ENCODE results near the gene MICU1.

The MICU1 gene

GRCh38 chr10:72630144-72630543, 4.3 kb upstream of the MICU1 start:
- in situ Hi-C loops (cut with HindIII; ENCODE audit: low sequenced_read_pairs), result no loop called here
- TF ChIP-seq, protein P1, sequence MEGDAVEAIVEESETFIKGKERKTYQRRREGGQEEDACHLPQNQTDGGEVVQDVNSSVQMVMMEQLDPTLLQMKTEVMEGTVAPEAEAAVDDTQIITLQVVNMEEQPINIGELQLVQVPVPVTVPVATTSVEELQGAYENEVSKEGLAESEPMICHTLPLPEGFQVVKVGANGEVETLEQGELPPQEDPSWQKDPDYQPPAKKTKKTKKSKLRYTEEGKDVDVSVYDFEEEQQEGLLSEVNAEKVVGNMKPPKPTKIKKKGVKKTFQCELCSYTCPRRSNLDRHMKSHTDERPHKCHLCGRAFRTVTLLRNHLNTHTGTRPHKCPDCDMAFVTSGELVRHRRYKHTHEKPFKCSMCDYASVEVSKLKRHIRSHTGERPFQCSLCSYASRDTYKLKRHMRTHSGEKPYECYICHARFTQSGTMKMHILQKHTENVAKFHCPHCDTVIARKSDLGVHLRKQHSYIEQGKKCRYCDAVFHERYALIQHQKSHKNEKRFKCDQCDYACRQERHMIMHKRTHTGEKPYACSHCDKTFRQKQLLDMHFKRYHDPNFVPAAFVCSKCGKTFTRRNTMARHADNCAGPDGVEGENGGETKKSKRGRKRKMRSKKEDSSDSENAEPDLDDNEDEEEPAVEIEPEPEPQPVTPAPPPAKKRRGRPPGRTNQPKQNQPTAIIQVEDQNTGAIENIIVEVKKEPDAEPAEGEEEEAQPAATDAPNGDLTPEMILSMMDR (IDR thresholded peaks at IDR 0.05; ENCODE audit: low read depth, low read length), result no peak
- no peak for DNase-seq (ENCODE audit: low read depth, low spot score)
- H3K4me3 ChIP-seq (ENCODE audit: low read depth, low read length), result no peak overlapping the region

DNA sequence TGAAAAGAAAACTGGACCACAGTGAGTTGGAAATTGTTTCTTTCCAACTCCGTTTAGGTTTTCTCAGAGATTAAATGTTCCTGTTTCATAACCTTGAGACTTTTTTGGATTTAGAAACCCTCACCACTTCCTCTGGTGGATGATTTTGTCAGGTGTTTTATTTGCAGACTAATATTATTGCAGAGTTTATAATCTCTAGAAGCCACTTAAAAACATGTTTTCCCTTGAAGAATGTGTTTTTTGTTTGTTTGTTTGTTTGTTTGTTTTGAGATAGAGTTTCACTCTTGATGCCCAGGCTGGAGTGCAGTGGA, 520 bp upstream of the MICU1 start:
- DNase-seq (ENCODE audit: low read depth, low spot score), result no peak
- in situ Hi-C loops (cut with HindIII; ENCODE audit: low sequenced_read_pairs), result no loop called here
- TF ChIP-seq, protein P1 (IDR thresholded peaks at IDR 0.05; ENCODE audit: low read depth, low read length), result no peak
- peak overlapping the region; percentile 91 for H3K4me3 ChIP-seq (ENCODE audit: low read depth, low read length)

DNA sequence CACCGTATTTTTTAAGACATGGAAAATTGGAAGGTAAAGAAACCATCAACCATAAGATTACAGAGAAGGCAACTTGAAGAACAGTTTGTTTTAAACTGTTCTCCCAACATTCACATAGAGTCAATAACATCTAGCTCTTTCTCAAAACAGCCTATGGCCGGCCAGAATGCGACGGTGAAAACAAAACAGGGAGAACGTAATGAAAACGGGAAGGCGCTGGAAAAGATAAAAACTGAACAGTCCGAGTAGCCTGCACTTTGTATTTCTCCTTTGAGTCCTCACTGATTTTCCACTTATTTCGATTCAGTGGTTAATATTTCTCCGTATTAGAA, 637 bp downstream of the MICU1 start:
- no peak for DNase-seq (ENCODE audit: low read depth, low spot score)
- H3K4me3 ChIP-seq (ENCODE audit: low read depth, low read length), result peak overlapping the region; percentile 91
- in situ Hi-C loops (cut with HindIII; ENCODE audit: low sequenced_read_pairs), result no loop called here
- TF ChIP-seq, protein P1 (IDR thresholded peaks at IDR 0.05; ENCODE audit: low read depth, low read length), result no peak

DNA sequence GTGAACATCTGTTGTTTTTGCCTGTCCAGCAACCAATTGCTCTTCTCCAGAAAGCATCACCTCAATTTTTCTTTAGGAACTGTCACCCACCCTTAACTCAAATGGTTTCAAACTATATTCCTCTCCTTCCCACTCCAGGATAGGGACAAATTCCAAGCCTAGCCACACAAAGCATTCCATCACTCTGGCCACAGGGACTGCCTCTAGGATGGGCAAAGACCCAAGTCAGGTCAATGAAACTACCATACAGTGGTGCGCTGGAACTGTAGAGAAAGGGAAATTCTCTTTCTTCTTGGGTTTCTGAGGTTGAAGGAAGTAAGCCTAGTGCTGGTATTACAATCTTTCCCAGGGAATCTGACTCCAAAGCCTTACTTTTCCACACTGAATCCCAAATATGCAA, 3.6 kb downstream of the MICU1 start:
- in situ Hi-C loops (cut with HindIII; ENCODE audit: low sequenced_read_pairs), result no loop called here
- no peak for DNase-seq (ENCODE audit: low read depth, low spot score)
- TF ChIP-seq, protein P1 (IDR thresholded peaks at IDR 0.05; ENCODE audit: low read depth, low read length), result no peak
- H3K4me3 ChIP-seq (ENCODE audit: low read depth, low read length), result no peak overlapping the region

DNA sequence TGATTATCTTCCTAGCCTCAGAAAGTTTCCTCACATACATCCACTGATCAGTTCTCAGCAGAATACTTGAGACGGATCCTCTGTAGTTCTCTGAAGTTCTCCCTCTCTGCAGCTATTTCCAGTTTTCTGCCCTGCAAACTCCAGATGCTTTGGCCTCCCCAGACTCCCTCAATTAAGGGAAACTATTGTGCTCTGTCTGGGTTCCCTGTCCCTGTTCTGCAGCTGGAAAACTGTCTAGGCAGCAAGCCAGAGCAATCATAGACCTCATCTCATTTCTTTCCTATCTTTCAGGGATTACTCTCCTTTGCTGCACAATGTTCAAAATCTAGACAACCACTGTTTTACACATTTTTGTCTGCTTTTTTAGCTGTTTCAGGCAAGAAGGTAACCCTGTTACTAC, 9.2 kb downstream of the MICU1 start:
- in situ Hi-C loops (cut with HindIII; ENCODE audit: low sequenced_read_pairs), result no loop called here
- no peak for DNase-seq (ENCODE audit: low read depth, low spot score)
- no peak overlapping the region for H3K4me3 ChIP-seq (ENCODE audit: low read depth, low read length)
- TF ChIP-seq, protein P1 (IDR thresholded peaks at IDR 0.05; ENCODE audit: low read depth, low read length), result no peak

DNA sequence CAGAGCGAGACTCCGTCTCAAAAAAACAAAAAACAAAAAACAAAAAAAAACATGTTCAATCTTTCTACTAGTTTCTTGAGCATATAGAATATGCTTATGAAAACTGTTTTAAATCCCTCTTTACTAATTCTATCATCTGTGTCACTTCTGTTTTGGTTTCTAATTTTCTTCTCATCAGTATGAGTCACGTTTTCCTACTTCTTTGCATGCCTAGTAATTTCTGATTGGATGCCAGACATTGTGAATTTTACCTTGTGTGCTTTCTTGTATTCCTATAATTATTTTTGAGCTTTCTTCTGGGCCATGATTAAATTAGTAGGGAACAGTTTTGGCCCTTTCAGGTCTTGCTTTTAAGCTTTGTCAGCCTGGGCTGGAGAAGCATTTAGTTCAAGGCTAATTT, 9.9 kb downstream of the MICU1 start:
- in situ Hi-C loops (cut with HindIII; ENCODE audit: low sequenced_read_pairs), result no loop called here
- TF ChIP-seq, protein P1 (IDR thresholded peaks at IDR 0.05; ENCODE audit: low read depth, low read length), result no peak
- H3K4me3 ChIP-seq (ENCODE audit: low read depth, low read length), result no peak overlapping the region
- DNase-seq (ENCODE audit: low read depth, low spot score), result no peak

GRCh38 chr10:72612203-72612826, 13.6 kb downstream of the MICU1 start:
- in situ Hi-C loops (cut with HindIII; ENCODE audit: low sequenced_read_pairs), result no loop called here
- DNase-seq (ENCODE audit: low read depth, low spot score), result no peak
- no peak overlapping the region for H3K4me3 ChIP-seq (ENCODE audit: low read depth, low read length)
- TF ChIP-seq, protein P1 (IDR thresholded peaks at IDR 0.05; ENCODE audit: low read depth, low read length), result no peak

Measured in astrocyte of the spinal cord (primary cell).